Measurements from ENCODE around the gene METAP2.
"Not testable (repeated sequence)": the region's sequence is repeated elsewhere in the genome, so short reads cannot be mapped to it uniquely, and the experiment has no call there.

Gene METAP2

GRCh38 chr12:95462551-95462950, 11.4 kb upstream of the METAP2 start:
- DNase-seq (ENCODE audit: low read depth, low spot score) = no peak

GRCh38 chr12:95463050-95463449, 10.9 kb upstream of the METAP2 start:
- DNase-seq (ENCODE audit: low read depth, low spot score) = no peak

- DNase-seq (ENCODE audit: low read depth, low spot score) = not testable (repeated sequence)
Measured at GRCh38 chr12:95463776-95464175, 10.2 kb upstream of the METAP2 start.

GRCh38 chr12:95465275-95465674, 8.7 kb upstream of the METAP2 start:
- DNase-seq (ENCODE audit: low read depth, low spot score) = no peak

GRCh38 chr12:95470300-95470699, 3.7 kb upstream of the METAP2 start:
- no peak for DNase-seq (ENCODE audit: low read depth, low spot score)

GRCh38 chr12:95473231-95473883, 595 bp upstream of the METAP2 start:
- no peak for DNase-seq (ENCODE audit: low read depth, low spot score)

GRCh38 chr12:95474660-95474958, 657 bp downstream of the METAP2 start:
- no peak for DNase-seq (ENCODE audit: low read depth, low spot score)

GRCh38 chr12:95480230-95480629, 6.3 kb downstream of the METAP2 start:
- no peak for DNase-seq (ENCODE audit: low read depth, low spot score)

GRCh38 chr12:95481072-95481471, 7.1 kb downstream of the METAP2 start:
- DNase-seq (ENCODE audit: low read depth, low spot score) = no peak

- no peak for DNase-seq (ENCODE audit: low read depth, low spot score)
Measured at GRCh38 chr12:95481888-95482287, 7.9 kb downstream of the METAP2 start.

GRCh38 chr12:95482564-95482963, 8.6 kb downstream of the METAP2 start:
- DNase-seq (ENCODE audit: low read depth, low spot score) = not testable (repeated sequence)

GRCh38 chr12:95484524-95484923, 10.6 kb downstream of the METAP2 start:
- DNase-seq (ENCODE audit: low read depth, low spot score) = no peak

- DNase-seq (ENCODE audit: low read depth, low spot score) = no peak
Measured at GRCh38 chr12:95487024-95487423, 13.1 kb downstream of the METAP2 start.

GRCh38 chr12:95492462-95492861, 18.5 kb downstream of the METAP2 start:
- DNase-seq (ENCODE audit: low read depth, low spot score) = no peak

GRCh38 chr12:95494888-95495287, 20.9 kb downstream of the METAP2 start:
- DNase-seq (ENCODE audit: low read depth, low spot score) = no peak

- DNase-seq (ENCODE audit: low read depth, low spot score) = no peak
Measured at GRCh38 chr12:95495433-95495832, 21.5 kb downstream of the METAP2 start.

GRCh38 chr12:95497031-95497430, 23.1 kb downstream of the METAP2 start:
- no peak for DNase-seq (ENCODE audit: low read depth, low spot score)

GRCh38 chr12:95498968-95499367, 25.0 kb downstream of the METAP2 start:
- no peak for DNase-seq (ENCODE audit: low read depth, low spot score)

GRCh38 chr12:95499772-95500171, 25.8 kb downstream of the METAP2 start:
- no peak for DNase-seq (ENCODE audit: low read depth, low spot score)

- DNase-seq (ENCODE audit: low read depth, low spot score) = no peak
Measured at GRCh38 chr12:95504140-95504539, 30.2 kb downstream of the METAP2 start.

GRCh38 chr12:95505039-95505438, 31.1 kb downstream of the METAP2 start:
- no peak for DNase-seq (ENCODE audit: low read depth, low spot score)

GRCh38 chr12:95506707-95507523, 33.0 kb downstream of the METAP2 start:
- no peak for DNase-seq (ENCODE audit: low read depth, low spot score)

GRCh38 chr12:95509300-95509699, 35.3 kb downstream of the METAP2 start:
- no peak for DNase-seq (ENCODE audit: low read depth, low spot score)

Measured in iPS DF 19.7 (cell line).